Astrocyte (in vitro differentiated cells and primary cell): ENCODE results near the gene PAIP2B.

ENCODE experiments used
- CTCF ChIP-seq: IDR thresholded peaks from 2 replicates; pipeline ENCODE4 v1.5.1; 2011; ENCODE audit warnings: low read depth, mild to moderate bottlenecking, inconsistent platforms, low read length, moderate library complexity; ENCODE audit not compliant: insufficient read depth
- EZH2 ChIP-seq: IDR thresholded peaks from 2 replicates; pipeline ENCODE4 v1.6.1; 2012; ENCODE audit warnings: mild to moderate bottlenecking, low read length, inconsistent platforms; ENCODE audit not compliant: insufficient read depth

- no peak for TF ChIP-seq CTCF
- TF ChIP-seq EZH2, result no peak
Observed at GRCh38 chr2:71186973-71187372, 39.9 kb downstream of the PAIP2B start.
